Fibroblast of lung (primary cell): ENCODE results near the gene SLC25A10. TPM values are rescaled to one million over a fixed set of nuclear protein-coding genes. Genes with fewer than 3 reads are reported as not detected.

Source experiments
- DNase-seq, 2 donors: peaks; one replicate each; pipeline versions ENCODE4 v3.0.0 to v3.0.0-alpha.2; 2010; ENCODE audit warnings: low read depth in 2 of 2
- H2AFZ ChIP-seq: 2 replicates; pipeline ENCODE4 v1.5.1; 2012; ENCODE audit warnings: low read length, control low read depth, inconsistent platforms
- H3K27ac ChIP-seq: 2 replicates; pipeline ENCODE4 v1.5.1; 2011; ENCODE audit warnings: low read length, control low read depth; ENCODE audit not compliant: insufficient read depth
- H3K27me3 ChIP-seq: 2 replicates; pipeline ENCODE4 v1.5.1; 2011; ENCODE audit warnings: mild to moderate bottlenecking, low read length; ENCODE audit not compliant: control insufficient read depth, insufficient read depth
- H3K36me3 ChIP-seq: 2 replicates; pipeline ENCODE4 v1.5.1; 2011; ENCODE audit warnings: low read length; ENCODE audit not compliant: control insufficient read depth, insufficient read depth
- H3K4me1 ChIP-seq: 2 replicates; pipeline ENCODE4 v1.5.1; 2011; ENCODE audit warnings: low read length; ENCODE audit not compliant: control insufficient read depth, insufficient read depth; ENCODE audit errors: extremely low read depth
- H3K4me2 ChIP-seq: 2 replicates; pipeline ENCODE4 v1.5.1; 2011; ENCODE audit warnings: low read length, control low read depth; ENCODE audit not compliant: insufficient read depth; ENCODE audit errors: extremely low read depth
- H3K4me3 ChIP-seq, 4 experiments: fragments of 200-600 bp in 1 of 4; sonication (generic) in 1 of 4; replicated peaks in 1 of 4; 2 replicates each; pipeline ENCODE4 v1.5.1; 2011 to 2016; ENCODE audit warnings: low read length in 4 of 4, low read depth in 3 of 4, mild to moderate bottlenecking in 3 of 4, control low read depth in 2 of 4, inconsistent platforms in 1 of 4, mixed read lengths in 1 of 4; ENCODE audit not compliant: insufficient read depth in 1 of 4; ENCODE audit errors: control extremely low read depth in 1 of 4
- H3K79me2 ChIP-seq: 2 replicates; pipeline ENCODE4 v1.5.1; 2012; ENCODE audit warnings: mild to moderate bottlenecking, low read length, inconsistent platforms; ENCODE audit not compliant: control insufficient read depth, insufficient read depth
- H3K9ac ChIP-seq: 2 replicates; pipeline ENCODE4 v1.5.1; 2011; ENCODE audit warnings: mild to moderate bottlenecking, low read length, control low read depth; ENCODE audit not compliant: insufficient read depth
- H3K9me3 ChIP-seq: 2 replicates; pipeline ENCODE4 v1.5.1; 2012; ENCODE audit warnings: low read depth, low read length; ENCODE audit not compliant: control insufficient read depth, insufficient read depth
- H4K20me1 ChIP-seq: 2 replicates; pipeline ENCODE4 v1.5.1; 2011; ENCODE audit warnings: low read length; ENCODE audit not compliant: control insufficient read depth, insufficient read depth; ENCODE audit errors: extremely low read depth
- CTCF ChIP-seq, 2 donors: IDR thresholded peaks in 1 of 2; conservative IDR thresholded peaks in 1 of 2; 1 replicate in 1 of 2; 2 replicates in 1 of 2; pipeline ENCODE4 v1.5.1; 2011 to 2012; ENCODE audit warnings: low read length in 2 of 2, control low read depth in 1 of 2, inconsistent platforms in 1 of 2, low read depth in 1 of 2, mild to moderate bottlenecking in 1 of 2
- EZH2 ChIP-seq: IDR thresholded peaks from 2 replicates; pipeline ENCODE4 v1.5.1; 2012; ENCODE audit warnings: low read length, control low read depth, mild to moderate bottlenecking; ENCODE audit errors: missing control alignments
- polyA plus RNA-seq, 2 donors: library from polyadenylated mRNA; depleted of rRNA in 1 of 2; stranded (reverse) in 1 of 2; unstranded in 1 of 2; fragments of >200 nt; gene quantifications; 2 replicates each; pipeline ENCODE4 v1.2.1, GENCODE V29; 2011 to 2012; ENCODE audit warnings: missing spikeins in 1 of 2
- total RNA-seq: library from RNA; depleted of rRNA; stranded (reverse); fragments of >200 nt; gene quantifications from 2 replicates; pipeline ENCODE4 v1.2.1, GENCODE V29; 2014

Gene SLC25A10
- total and polyA plus RNA-seq, 2 donors (not counting 1 experiment from before 2014, with no cell fraction given), result 3.7 to 5.8 TPM

- H3K9me3 ChIP-seq, result no peaks in the 10 kb centered on the region
- no peak overlapping the region for H3K4me3 ChIP-seq
- no peaks in the 10 kb centered on the region for H3K27me3 ChIP-seq
- H2AFZ ChIP-seq, result no peak overlapping the region
- H3K4me2 ChIP-seq, result no peak overlapping the region
- peaks cover 10% of the 10 kb centered on the region for H3K4me1 ChIP-seq
- H3K79me2 ChIP-seq, result peaks cover 32% of the 10 kb centered on the region
- no peak for DNase-seq
- H3K27ac ChIP-seq, result no peak overlapping the region
- peaks cover 2% of the 10 kb centered on the region for H3K36me3 ChIP-seq
- H3K9ac ChIP-seq, result no peak overlapping the region
- TF ChIP-seq CTCF (conservative IDR thresholded peaks at IDR 0.05 in 1 of 2, IDR thresholded peaks at IDR 0.05 in 1 of 2; ENCODE audit: low read depth in 1 of 2, low read length in 2 of 2), result no peak
- no peak for TF ChIP-seq EZH2
- H4K20me1 ChIP-seq, result no peaks in the 10 kb centered on the region
Observed at GRCh38 chr17:81680150-81680549, 31.9 kb upstream of the SLC25A10 start.

GRCh38 chr17:81681672-81682071 is 30.4 kb upstream of the SLC25A10 start:
- H3K4me1 ChIP-seq, result peaks cover 12% of the 10 kb centered on the region
- peaks cover 47% of the 10 kb centered on the region for H3K79me2 ChIP-seq
- peaks cover 2% of the 10 kb centered on the region for H4K20me1 ChIP-seq
- peaks cover 12% of the 10 kb centered on the region for H3K36me3 ChIP-seq
- no peak overlapping the region for H2AFZ ChIP-seq
- H3K9me3 ChIP-seq, result no peaks in the 10 kb centered on the region
- H3K27me3 ChIP-seq, result no peaks in the 10 kb centered on the region
- no peak overlapping the region for H3K4me3 ChIP-seq
- TF ChIP-seq EZH2, result no peak
- TF ChIP-seq CTCF (conservative IDR thresholded peaks at IDR 0.05 in 1 of 2, IDR thresholded peaks at IDR 0.05 in 1 of 2; ENCODE audit: low read depth in 1 of 2, low read length in 2 of 2), result no peak
- peak in 1 of 2 donors; percentile 6 for DNase-seq
- H3K9ac ChIP-seq, result no peak overlapping the region
- H3K4me2 ChIP-seq, result peak overlapping the region; percentile 13
- no peak overlapping the region for H3K27ac ChIP-seq

DNA sequence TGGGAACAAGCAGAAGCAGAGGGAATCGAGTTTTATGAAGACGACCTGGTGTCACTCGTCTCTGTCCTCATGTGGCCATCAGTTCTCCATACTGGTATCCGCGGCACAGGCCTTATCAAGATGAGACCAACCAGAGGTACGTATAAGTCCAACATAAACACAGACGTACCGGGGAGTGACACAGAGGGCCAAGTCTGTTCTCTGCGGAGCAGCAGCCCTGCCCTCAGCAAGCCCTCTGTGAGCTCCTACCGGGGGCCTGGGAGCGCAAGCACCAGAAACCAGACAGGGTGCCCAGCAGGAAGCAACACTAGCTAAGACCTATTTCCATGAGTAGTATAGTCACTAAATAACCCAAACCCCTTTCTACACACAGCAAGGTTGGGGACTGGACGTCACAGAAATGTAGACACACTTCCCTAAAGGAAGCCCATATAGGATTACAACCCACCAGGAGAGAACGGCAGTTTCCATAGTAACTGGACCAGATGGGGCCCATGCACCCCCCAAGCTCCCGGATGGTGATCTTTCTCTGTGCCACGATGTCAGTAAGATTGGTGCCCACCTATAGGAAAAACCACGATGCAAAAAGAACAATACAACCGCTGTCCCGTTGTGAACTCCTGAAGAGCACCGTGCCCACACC is 29.4 kb upstream of the SLC25A10 start:
- DNase-seq, result peak in 1 of 2 donors; percentile 8
- Histone ChIP-seq H3K4me1 (peaks cover 12% of the 10 kb centered on the region), H3K9me3 (no peaks in the 10 kb centered on the region), H3K9ac (peak overlapping the region; percentile 92), H2AFZ (no peak overlapping the region), H4K20me1 (peaks cover 2% of the 10 kb centered on the region), H3K27ac (peak overlapping the region; percentile 94), H3K27me3 (no peaks in the 10 kb centered on the region), H3K79me2 (peaks cover 56% of the 10 kb centered on the region), H3K4me2 (peak overlapping the region; percentile 88), H3K4me3 (peak overlapping the region; percentile 80 to 97 (median 92)), H3K36me3 (peaks cover 20% of the 10 kb centered on the region)
- TF ChIP-seq EZH2, result no peak
- no peak for TF ChIP-seq CTCF (conservative IDR thresholded peaks at IDR 0.05 in 1 of 2, IDR thresholded peaks at IDR 0.05 in 1 of 2; ENCODE audit: low read depth in 1 of 2, low read length in 2 of 2)
